CD14-positive monocyte (primary cell): ENCODE measurements around the gene FGF14. TPM values are rescaled to one million over a fixed set of nuclear protein-coding genes. Genes with fewer than 3 reads are reported as not detected.

Experiments used
- DNase-seq, 3 donors: peaks; one replicate each; pipeline ENCODE4 v3.0.0-alpha.2; 2011 to 2022
- H2AFZ ChIP-seq: 2 replicates; pipeline ENCODE4 v1.6.0; 2012; ENCODE audit warnings: mild to moderate bottlenecking, low read depth, low read length, inconsistent platforms; ENCODE audit not compliant: insufficient read depth, poor library complexity, severe bottlenecking
- H3K27ac ChIP-seq, 2 donors: 1 replicate in 1 of 2; 2 replicates in 1 of 2; pipeline ENCODE4 v1.5.1; 2012 to 2013; ENCODE audit warnings: low read length in 2 of 2, control low read depth in 1 of 2, inconsistent platforms in 1 of 2, low read depth in 1 of 2, mild to moderate bottlenecking in 1 of 2
- H3K27me3 ChIP-seq, 2 donors: one replicate each; pipeline versions ENCODE4 v1.6.0 to v1.6.1; 2011 to 2013; ENCODE audit warnings: low read length in 2 of 2; ENCODE audit not compliant: control insufficient read depth in 2 of 2, insufficient read depth in 2 of 2
- H3K36me3 ChIP-seq, 2 donors: replicated peaks in 1 of 2; 1 replicate in 1 of 2; 2 replicates in 1 of 2; pipeline versions ENCODE4 v1.5.1 to v1.6.1; 2012 to 2013; ENCODE audit warnings: low read length in 2 of 2, control low read depth in 1 of 2, inconsistent platforms in 1 of 2, mild to moderate bottlenecking in 1 of 2; ENCODE audit not compliant: insufficient read depth in 2 of 2, control insufficient read depth in 1 of 2
- H3K4me1 ChIP-seq, 2 donors: 1 replicate in 1 of 2; 2 replicates in 1 of 2; pipeline versions ENCODE4 v1.5.1 to v1.6.1; 2012 to 2013; ENCODE audit warnings: low read length in 2 of 2, control low read depth in 1 of 2, inconsistent platforms in 1 of 2, mild to moderate bottlenecking in 1 of 2, moderate library complexity in 1 of 2; ENCODE audit not compliant: insufficient read depth in 2 of 2, control insufficient read depth in 1 of 2
- H3K4me2 ChIP-seq: replicated peaks from 2 replicates; pipeline ENCODE3; 2012; ENCODE audit warnings: low read length, moderate library complexity, mild to moderate bottlenecking; ENCODE audit not compliant: poor library complexity, severe bottlenecking; ENCODE audit errors: extremely low read depth
- H3K4me3 ChIP-seq, 3 experiments: fragments of 200-600 bp in 1 of 3; sonication (generic) in 1 of 3; replicated peaks in 1 of 3; 1 replicate in 2 of 3; 2 replicates in 1 of 3; pipeline ENCODE4 v1.5.1; 2011 to 2013; ENCODE audit warnings: low read length in 3 of 3, mild to moderate bottlenecking in 3 of 3, control low read depth in 2 of 3, low read depth in 2 of 3, inconsistent platforms in 1 of 3, moderate library complexity in 1 of 3
- H3K79me2 ChIP-seq: 2 replicates; pipeline ENCODE4 v1.6.0; 2012; ENCODE audit warnings: mild to moderate bottlenecking, control low read depth, inconsistent platforms, low read length, moderate library complexity; ENCODE audit not compliant: insufficient read depth
- H3K9ac ChIP-seq: 2 replicates; pipeline ENCODE4 v1.6.0; 2017; ENCODE audit warnings: low read length, mild to moderate bottlenecking; ENCODE audit not compliant: insufficient read depth, poor library complexity, severe bottlenecking
- H3K9me3 ChIP-seq, 2 donors: replicated peaks in 1 of 2; 1 replicate in 1 of 2; 2 replicates in 1 of 2; pipeline versions ENCODE4 v1.5.1 to v1.6.1; 2012 to 2013; ENCODE audit warnings: low read length in 2 of 2, control low read depth in 1 of 2; ENCODE audit not compliant: control insufficient read depth in 1 of 2, insufficient read depth in 1 of 2
- H4K20me1 ChIP-seq: 2 replicates; pipeline ENCODE4 v1.6.0; 2012; ENCODE audit warnings: mild to moderate bottlenecking, low read length, control low read depth, moderate library complexity; ENCODE audit not compliant: insufficient read depth
- H3K27ac Mint-ChIP-seq, 7 donors: one replicate each; pipeline ENCODE4 v1.8.0; 2020; ENCODE audit warnings: mild to moderate bottlenecking in 7 of 7, mixed read lengths in 7 of 7, moderate library complexity in 6 of 7, inconsistent platforms in 2 of 7
- H3K27me3 Mint-ChIP-seq, 3 donors: one replicate each; pipeline ENCODE4 v1.8.0; 2021 to 2022; ENCODE audit warnings: low read depth in 3 of 3, mild to moderate bottlenecking in 3 of 3, mixed read lengths in 3 of 3, moderate library complexity in 3 of 3, inconsistent platforms in 1 of 3
- H3K36me3 Mint-ChIP-seq, 2 donors: one replicate each; pipeline ENCODE4 v1.8.0; 2020; ENCODE audit warnings: mixed read lengths in 2 of 2, inconsistent platforms in 1 of 2, mild to moderate bottlenecking in 1 of 2
- H3K4me1 Mint-ChIP-seq: one replicate; pipeline ENCODE4 v1.8.0; 2020; ENCODE audit warnings: mild to moderate bottlenecking, mixed read lengths
- H3K4me3 Mint-ChIP-seq, 2 donors: one replicate each; pipeline ENCODE4 v1.8.0; 2020; ENCODE audit warnings: mild to moderate bottlenecking in 2 of 2, mixed read lengths in 2 of 2, moderate library complexity in 1 of 2
- H3K9me3 Mint-ChIP-seq, 7 donors: one replicate each; pipeline ENCODE4 v1.8.0; 2020 to 2022; ENCODE audit warnings: mixed read lengths in 7 of 7, mild to moderate bottlenecking in 6 of 7, moderate library complexity in 6 of 7, inconsistent platforms in 2 of 7
- CTCF ChIP-seq: fragments of 200-600 bp; IDR thresholded peaks from one replicate; pipeline ENCODE4 v1.8.0; 2022; ENCODE audit warnings: antibody characterized with exemption, mild to moderate bottlenecking
- WGBS: methylation state at CpG from one replicate; pipeline ENCODE4 v1.1.5; 2013; ENCODE audit warnings: missing lambda C conversion rate; ENCODE audit not compliant: insufficient coverage; 5-methylcytosine and 5-hydroxymethylcytosine counted together
- intact Hi-C, 2 donors: fragments of 100-400 bp; cut with micrococcal nuclease; formaldehyde crosslinking; loops; one replicate each; pipeline versions ENCODE4 v1.15.0 to v1.15.1; 2023
- polyA plus RNA-seq, 3 donors: library from polyadenylated mRNA; depleted of rRNA in 1 of 3; unstranded in 2 of 3; stranded (reverse) in 1 of 3; fragments of 300-500 nt in 2 of 3; fragments of >200 nt in 1 of 3; fragmentation: Illumina TruSeq in 2 of 3; gene quantifications; 1 replicate in 2 of 3; 2 replicates in 1 of 3; pipeline ENCODE4 v1.2.3, GENCODE V29; 2012 to 2021

Gene FGF14
- polyA plus RNA-seq, 3 donors = not detected

- Mint-ChIP-seq H3K27me3 (peaks cover 0 to 3% (median 0%) of the 10 kb centered on the region in 3 donors), H3K4me1 (no peaks in the 10 kb centered on the region), H3K27ac (no peak overlapping the region), H3K9me3 (peaks cover 0 to 10% (median 0%) of the 10 kb centered on the region in 7 donors), H3K4me3 (no peak overlapping the region), H3K36me3 (no peaks in the 10 kb centered on the region)
- H3K4me3 ChIP-seq = no peak overlapping the region
- no peaks in the 10 kb centered on the region for H4K20me1 ChIP-seq
- no peaks in the 10 kb centered on the region for H3K79me2 ChIP-seq
- H3K27ac ChIP-seq = no peak overlapping the region
- no peak overlapping the region for H3K9ac ChIP-seq
- H3K4me2 ChIP-seq = no peak overlapping the region
- no peak for TF ChIP-seq CTCF
- H3K4me1 ChIP-seq = no peaks in the 10 kb centered on the region
- no peak for DNase-seq
- no peaks in the 10 kb centered on the region for H3K27me3 ChIP-seq
- H2AFZ ChIP-seq = no peak overlapping the region
- intact Hi-C loops = no loop called here
- H3K36me3 ChIP-seq = no peaks in the 10 kb centered on the region
- H3K9me3 ChIP-seq = no peaks in the 10 kb centered on the region
Observed at GRCh38 chr13:102344410-102344809, 57.4 kb downstream of the FGF14 start.

GRCh38 chr13:102333320-102334198, 68.3 kb downstream of the FGF14 start:
- H3K79me2 ChIP-seq = no peaks in the 10 kb centered on the region
- 92% methylated on average over 3 of the region's 8 CpGs for WGBS
- H3K27ac Mint-ChIP-seq = no peak overlapping the region

More at GRCh38 chr13:102333320-102334198, 68.3 kb downstream of the FGF14 start:
- intact Hi-C loops = no loop called here
- Mint-ChIP-seq H3K4me3 (no peak overlapping the region), H3K27me3 (no peaks in the 10 kb centered on the region), H3K4me1 (no peaks in the 10 kb centered on the region), H3K36me3 (no peaks in the 10 kb centered on the region), H3K9me3 (peaks cover 0 to 5% (median 0%) of the 10 kb centered on the region in 7 donors)
- Histone ChIP-seq H3K9ac (no peak overlapping the region), H3K27ac (no peak overlapping the region), H4K20me1 (no peaks in the 10 kb centered on the region), H2AFZ (no peak overlapping the region), H3K36me3 (no peaks in the 10 kb centered on the region), H3K4me2 (no peak overlapping the region), H3K4me1 (no peaks in the 10 kb centered on the region), H3K4me3 (no peak overlapping the region), H3K27me3 (no peaks in the 10 kb centered on the region), H3K9me3 (no peaks in the 10 kb centered on the region)
- no peak for TF ChIP-seq CTCF
- no peak for DNase-seq
